Endothelial cell of umbilical vein (primary cell): ENCODE data around the gene FNDC5. TPM values are rescaled to one million over a fixed set of nuclear protein-coding genes. Genes with fewer than 3 reads are reported as not detected.

Experiments used
- BruUV-seq: library from RNA; stranded (reverse); fragments of 400-500 nt; replicated peaks from 2 replicates; lab custom pipeline; 2021; lab: Mats Ljungman, UMichigan
- CTCF ChIA-PET: fragments of 300-600, 350-600 bp; sonication (Branson Sonifier 250); formaldehyde crosslinking; loops from one replicate; lab custom pipeline; 2021; ENCODE audit warnings: antibody characterized with exemption, inconsistent platforms; lab: Charles Lee
- POLR2A ChIA-PET: fragments of 300-600, 350-600 bp; sonication (Branson Sonifier 250); formaldehyde crosslinking; loops from one replicate; lab custom pipeline; 2021; ENCODE audit warnings: antibody characterized with exemption, inconsistent platforms; lab: Charles Lee
- DNase-seq: peaks from one replicate; pipeline ENCODE4 v3.0.0-alpha.2; 2011; ENCODE audit warnings: low read depth, low spot score
- FAIRE-seq: peaks from 2 replicates; lab custom pipeline; 2011; peaks lifted over from hg19 to GRCh38; lab: Jason Lieb, UNC
- H2AFZ ChIP-seq: 2 replicates; pipeline ENCODE4 v1.6.0; 2012; ENCODE audit warnings: low read depth, low read length, control low read depth, inconsistent platforms
- H3K27ac ChIP-seq: 2 replicates; pipeline ENCODE4 v1.5.1; 2011; ENCODE audit warnings: low read depth, mild to moderate bottlenecking, control low read depth, low read length, moderate library complexity; ENCODE audit not compliant: insufficient read depth
- H3K27me3 ChIP-seq, 2 experiments: 2 replicates each; pipeline versions ENCODE4 v1.6.0 to v1.6.1; 2011; ENCODE audit warnings: low read length in 2 of 2, mixed read lengths in 1 of 2; ENCODE audit not compliant: control insufficient read depth in 2 of 2, insufficient read depth in 2 of 2
- H3K36me3 ChIP-seq, 2 experiments: 2 replicates in 1 of 2; 3 replicates in 1 of 2; pipeline ENCODE4 v1.5.1; 2011; ENCODE audit warnings: low read length in 2 of 2, mild to moderate bottlenecking in 1 of 2, moderate library complexity in 1 of 2; ENCODE audit not compliant: control insufficient read depth in 2 of 2, insufficient read depth in 2 of 2; ENCODE audit errors: extremely low read depth in 1 of 2
- H3K4me1 ChIP-seq: 3 replicates; pipeline ENCODE4 v1.5.1; 2011; ENCODE audit warnings: mild to moderate bottlenecking, low read length; ENCODE audit not compliant: control insufficient read depth, insufficient read depth; ENCODE audit errors: extremely low read depth
- H3K4me2 ChIP-seq: 2 replicates; pipeline ENCODE4 v1.6.1; 2011; ENCODE audit warnings: low read length, control low read depth, mixed read lengths; ENCODE audit not compliant: insufficient read depth
- H3K4me3 ChIP-seq, 3 experiments: fragments of 200-600 bp in 1 of 3; sonication (generic), shearing (Covaris generic) in 1 of 3; replicated peaks in 1 of 3; 2 replicates each; pipeline ENCODE4 v1.5.1; 2011 to 2016; ENCODE audit warnings: control low read depth in 3 of 3, low read length in 3 of 3, mild to moderate bottlenecking in 2 of 3, inconsistent platforms in 1 of 3, low read depth in 1 of 3, moderate library complexity in 1 of 3; ENCODE audit not compliant: insufficient read depth in 1 of 3
- H3K79me2 ChIP-seq: 2 replicates; pipeline ENCODE4 v1.6.0; 2012; ENCODE audit warnings: low read length, inconsistent platforms; ENCODE audit not compliant: control insufficient read depth, insufficient read depth
- H3K9ac ChIP-seq: replicated peaks from 2 replicates; pipeline ENCODE3; 2011; ENCODE audit warnings: low read length, control low read depth; ENCODE audit not compliant: insufficient read depth; ENCODE audit errors: extremely low read depth
- H3K9me1 ChIP-seq: replicated peaks from 3 replicates; pipeline ENCODE4 v1.6.0; 2011; ENCODE audit warnings: mild to moderate bottlenecking, low read length; ENCODE audit not compliant: control insufficient read depth, insufficient read depth; ENCODE audit errors: extremely low read depth
- H3K9me3 ChIP-seq: replicated peaks from 2 replicates; pipeline ENCODE4 v1.5.1; 2012; ENCODE audit warnings: low read length, inconsistent platforms; ENCODE audit not compliant: control insufficient read depth, insufficient read depth
- H4K20me1 ChIP-seq: replicated peaks from 2 replicates; pipeline ENCODE3; 2011; ENCODE audit warnings: mild to moderate bottlenecking, low read length; ENCODE audit not compliant: control insufficient read depth, insufficient read depth; ENCODE audit errors: extremely low read depth
- CTCF ChIP-seq, 2 donors: IDR thresholded peaks; 1 replicate in 1 of 2; 2 replicates in 1 of 2; pipeline ENCODE4 v1.5.1; 2011; ENCODE audit warnings: low read length in 2 of 2, mild to moderate bottlenecking in 2 of 2, moderate library complexity in 2 of 2, control low read depth in 1 of 2, inconsistent platforms in 1 of 2, low read depth in 1 of 2; ENCODE audit not compliant: insufficient read depth in 1 of 2; ENCODE audit errors: extremely low read depth in 1 of 2
- EZH2 ChIP-seq: IDR thresholded peaks from 2 replicates; pipeline ENCODE4 v1.6.1; 2012; ENCODE audit warnings: borderline replicate concordance, low read depth, mild to moderate bottlenecking, moderate library complexity, low read length, inconsistent platforms; ENCODE audit not compliant: severe bottlenecking
- FOS ChIP-seq: IDR thresholded peaks from 2 replicates; pipeline ENCODE4 v1.6.1; 2011; ENCODE audit warnings: mild to moderate bottlenecking, low read length, moderate library complexity, borderline replicate concordance; ENCODE audit not compliant: insufficient read depth
- GATA2 ChIP-seq: IDR thresholded peaks from 2 replicates; pipeline ENCODE4 v1.7.0; 2011; ENCODE audit warnings: low read depth, mild to moderate bottlenecking, moderate library complexity, mixed read lengths, low read length; ENCODE audit not compliant: insufficient read length, insufficient read depth
- JUN ChIP-seq: IDR thresholded peaks from 2 replicates; pipeline ENCODE4 v1.6.1; 2011; ENCODE audit warnings: borderline replicate concordance, low read depth; ENCODE audit not compliant: insufficient read length, insufficient read depth
- MAX ChIP-seq: IDR thresholded peaks from 2 replicates; pipeline ENCODE4 v1.6.1; 2011; ENCODE audit not compliant: insufficient read depth, insufficient read length
- MYC ChIP-seq: IDR thresholded peaks from one replicate; pipeline ENCODE4 v1.6.1; 2011; ENCODE audit warnings: mild to moderate bottlenecking, low read depth, low read length
- POLR2A ChIP-seq: IDR thresholded peaks from 2 replicates; pipeline ENCODE4 v1.6.1; 2012; ENCODE audit warnings: low read depth, mild to moderate bottlenecking, control low read depth, low read length
- POLR2AphosphoS5 ChIP-seq: IDR thresholded peaks from 2 replicates; pipeline ENCODE4 v1.6.1; 2012; ENCODE audit warnings: low read depth, mild to moderate bottlenecking, control low read depth, low read length, moderate library complexity; ENCODE audit not compliant: insufficient read depth
- dilution Hi-C: fragments of 300-500 bp; cut with MboI; formaldehyde crosslinking; loops from one replicate; pipeline ENCODE4 v1.15.0; 2019; ENCODE audit warnings: low sequenced_read_pairs; ENCODE audit not compliant: extremely low pct_ligation_motif_present
- intact Hi-C: fragments of 100-400 bp; cut with micrococcal nuclease; formaldehyde crosslinking; loops from one replicate; pipeline ENCODE4 v1.10.0; 2022
- polyA plus RNA-seq, 4 experiments: library from polyadenylated mRNA; depleted of rRNA in 3 of 4; stranded (reverse) in 3 of 4; unstranded in 1 of 4; fragments of >200 nt; gene quantifications; 2 replicates each; pipeline versions ENCODE4 v1.2.1 to v1.2.3, GENCODE V29; 2011 to 2012; ENCODE audit warnings: missing spikeins in 1 of 4
- total RNA-seq: library from RNA; stranded (reverse); gene quantifications from 2 replicates; pipeline ENCODE4 v1.2.3, GENCODE V29; 2021

Gene FNDC5
- total and polyA plus RNA-seq, 2 donors (not counting 3 experiments of a cell fraction or from before 2014, with no cell fraction given): 0.14 to 0.64 TPM

- no peak overlapping the region for H3K9ac ChIP-seq
- H4K20me1 ChIP-seq: no peaks in the 10 kb centered on the region
- no peaks in the 10 kb centered on the region for H3K4me1 ChIP-seq
- ChIA-PET POLR2A (no interaction called here), CTCF (interaction anchor here (0.7 to 6.0 kb wide), 20 partner anchors 8 to 355 kb away, joined by 3 to 175 read pairs (median 6); partner anchors contain the start of gene HPCA)
- H3K36me3 ChIP-seq: no peaks in the 10 kb centered on the region
- no peaks in the 10 kb centered on the region for H3K79me2 ChIP-seq
- H3K27me3 ChIP-seq: peaks cover 14 to 17% of the 10 kb centered on the region in 2 experiments
- no peaks in the 10 kb centered on the region for H3K9me3 ChIP-seq
- H3K4me2 ChIP-seq: no peak overlapping the region
- no peak overlapping the region for H3K4me3 ChIP-seq
- no peaks in the 10 kb centered on the region for H3K9me1 ChIP-seq
- no peak for TF ChIP-seq POLR2A
- no peak for TF ChIP-seq EZH2
- no peak for TF ChIP-seq JUN
- TF ChIP-seq MAX: no peak
- no peak for TF ChIP-seq FOS
- TF ChIP-seq MYC: no peak
- TF ChIP-seq GATA2: no peak
- TF ChIP-seq CTCF (IDR thresholded peaks at IDR 0.05; ENCODE audit: extremely low read depth in 1 of 2, insufficient read depth in 1 of 2, low read depth in 1 of 2, low read length in 2 of 2): no peak
- TF ChIP-seq POLR2AphosphoS5: no peak
- intact Hi-C loops (no loop called here), dilution Hi-C loops (no loop called here)
- FAIRE-seq (no peak), DNase-seq (no peak)
- H3K27ac ChIP-seq: no peak overlapping the region
- no peak overlapping the region for H2AFZ ChIP-seq
- no TSS peak for BruUV-seq
Measured at GRCh38 chr1:32874860-32875752, 4.4 kb upstream of the FNDC5 start.
